IMR-90 (cell line): ENCODE results near the gene APBB1IP. TPM values are rescaled to one million over a fixed set of nuclear protein-coding genes. Genes with fewer than 3 reads are reported as not detected.

Experiments used
- ATAC-seq: fragments of 200-7000 bp; cut with Tn5 transposase; 2 replicates; pipeline ENCODE4 v1.9.1; 2020; ENCODE audit warnings: low read depth, mild to moderate bottlenecking, moderate library complexity
- BruUV-seq: library from RNA; stranded (reverse); fragments of 400-500 nt; replicated peaks from 2 replicates; lab custom pipeline; 2021; lab: Mats Ljungman, UMichigan
- CTCF ChIA-PET: fragments of 300-600 bp; formaldehyde crosslinking; extraction: SDS; loops from one replicate; lab custom pipeline; 2021; ENCODE audit warnings: antibody characterized with exemption; lab: Yijun Ruan, JAX
- POLR2A ChIA-PET: fragments of 300-600 bp; sonication (Branson Sonifier 250); formaldehyde crosslinking; loops from one replicate; lab custom pipeline; 2022; ENCODE audit warnings: antibody characterized with exemption; ENCODE audit not compliant: unreplicated experiment; lab: Charles Lee
- DNase-seq: peaks from one replicate; pipeline ENCODE4 v3.0.0; 2013
- H2AFZ ChIP-seq: replicated peaks from 2 replicates; pipeline ENCODE3; 2013; ENCODE audit warnings: low read length, mild to moderate bottlenecking; ENCODE audit not compliant: poor library complexity
- H2AK5ac ChIP-seq: 2 replicates; pipeline ENCODE4 v1.6.1; 2013; ENCODE audit warnings: low read depth, low read length, inconsistent platforms
- H2AK9ac ChIP-seq: replicated peaks from 2 replicates; pipeline ENCODE3; 2013; ENCODE audit warnings: mild to moderate bottlenecking, low read depth, low read length, moderate library complexity; ENCODE audit not compliant: poor library complexity
- H2BK120ac ChIP-seq: 2 replicates; pipeline ENCODE4 v1.6.1; 2013; ENCODE audit warnings: low read depth, low read length, inconsistent platforms
- H2BK15ac ChIP-seq: 3 replicates; pipeline ENCODE4 v1.6.1; 2013; ENCODE audit warnings: low read depth, low read length, inconsistent platforms
- H2BK20ac ChIP-seq: 2 replicates; pipeline ENCODE4 v1.6.1; 2013; ENCODE audit warnings: low read depth, mild to moderate bottlenecking, inconsistent platforms, low read length, moderate library complexity
- H2BK5ac ChIP-seq: 2 replicates; pipeline ENCODE4 v1.6.1; 2013; ENCODE audit warnings: mild to moderate bottlenecking, low read depth, low read length, inconsistent platforms; ENCODE audit not compliant: poor library complexity, severe bottlenecking
- H3K14ac ChIP-seq: replicated peaks from 2 replicates; pipeline ENCODE4 v1.6.1; 2013; ENCODE audit warnings: low read depth, low read length, inconsistent platforms
- H3K18ac ChIP-seq: 2 replicates; pipeline ENCODE4 v1.6.1; 2013; ENCODE audit warnings: low read depth, low read length, control low read depth
- H3K23ac ChIP-seq: 2 replicates; pipeline ENCODE4 v1.6.1; 2013; ENCODE audit warnings: low read depth, low read length, inconsistent platforms
- H3K27ac ChIP-seq: 2 replicates; pipeline ENCODE4 v1.5.1; 2013; ENCODE audit warnings: mild to moderate bottlenecking, control low read depth, low read length; ENCODE audit not compliant: insufficient read depth
- H3K27me3 ChIP-seq: 2 replicates; pipeline ENCODE4 v1.6.1; 2013; ENCODE audit warnings: low read length; ENCODE audit not compliant: control insufficient read depth, insufficient read depth
- H3K36me3 ChIP-seq: 2 replicates; pipeline ENCODE4 v1.6.1; 2013; ENCODE audit warnings: low read length, mixed read lengths; ENCODE audit not compliant: control insufficient read depth, insufficient read depth
- H3K4ac ChIP-seq: 2 replicates; pipeline ENCODE4 v1.6.1; 2013; ENCODE audit warnings: low read depth, low read length, inconsistent platforms
- H3K4me1 ChIP-seq: 2 replicates; pipeline ENCODE4 v1.6.1; 2013; ENCODE audit warnings: low read length, mixed read lengths; ENCODE audit not compliant: control insufficient read depth, insufficient read depth
- H3K4me2 ChIP-seq: 2 replicates; pipeline ENCODE4 v1.6.1; 2013; ENCODE audit warnings: low read depth, mild to moderate bottlenecking, control low read depth, low read length, moderate library complexity
- H3K4me3 ChIP-seq: 2 replicates; pipeline ENCODE4 v1.5.1; 2013; ENCODE audit warnings: low read depth, mild to moderate bottlenecking, control low read depth, low read length, moderate library complexity; ENCODE audit not compliant: insufficient read depth
- H3K56ac ChIP-seq: 2 replicates; pipeline ENCODE4 v1.6.1; 2013; ENCODE audit warnings: low read length, inconsistent platforms; ENCODE audit not compliant: insufficient read depth; ENCODE audit errors: extremely low read depth
- H3K79me1 ChIP-seq, 2 experiments: 2 replicates each; pipeline ENCODE4 v1.6.1; 2013; ENCODE audit warnings: low read length in 2 of 2, inconsistent platforms in 1 of 2, low read depth in 1 of 2
- H3K9ac ChIP-seq: 2 replicates; pipeline ENCODE4 v1.6.1; 2013; ENCODE audit warnings: low read depth, low read length, control low read depth
- H3K9me1 ChIP-seq: 2 replicates; pipeline ENCODE4 v1.6.1; 2013; ENCODE audit warnings: low read length, inconsistent platforms; ENCODE audit not compliant: insufficient read depth
- H3K9me3 ChIP-seq: 2 replicates; pipeline ENCODE4 v1.6.1; 2013; ENCODE audit warnings: low read length; ENCODE audit not compliant: control insufficient read depth, insufficient read depth
- H4K20me1 ChIP-seq: 2 replicates; pipeline ENCODE4 v1.6.1; 2013; ENCODE audit warnings: low read length, inconsistent platforms; ENCODE audit not compliant: insufficient read depth
- H4K5ac ChIP-seq: 2 replicates; pipeline ENCODE4 v1.6.1; 2013; ENCODE audit warnings: mild to moderate bottlenecking, low read depth, low read length, control low read depth
- H4K8ac ChIP-seq, 2 experiments: 2 replicates each; pipeline ENCODE4 v1.6.1; 2013; ENCODE audit warnings: low read depth in 2 of 2, low read length in 2 of 2, control low read depth in 1 of 2, inconsistent platforms in 1 of 2
- H4K91ac ChIP-seq: 2 replicates; pipeline ENCODE4 v1.6.1; 2013; ENCODE audit warnings: low read depth, low read length, inconsistent platforms; ENCODE audit not compliant: insufficient read depth
- CHD1 ChIP-seq: IDR thresholded peaks from 2 replicates; pipeline ENCODE4 v1.6.1; 2012; ENCODE audit warnings: low read depth, low read length, improper control_type of control experiment
- FOS ChIP-seq: fragments of 150-350 bp; IDR thresholded peaks from 2 replicates; pipeline ENCODE4 v1.6.1; 2016; ENCODE audit warnings: low read depth, low read length
- WGBS, 2 experiments: methylation state at CpG; one replicate each; pipeline versions ENCODE4 v1.1.5 to v1.1.7; 2013; ENCODE audit warnings: missing lambda C conversion rate in 2 of 2; ENCODE audit not compliant: insufficient read length in 1 of 2; ENCODE audit errors: extremely low coverage in 2 of 2; 5-methylcytosine and 5-hydroxymethylcytosine counted together
- dilution Hi-C: fragments of 300-500 bp; cut with HindIII; formaldehyde crosslinking; loops from one replicate; pipeline ENCODE4 v1.14.3; 2018; ENCODE audit warnings: low sequenced_read_pairs; ENCODE audit not compliant: unreplicated experiment
- in situ Hi-C: fragments of 300-500 bp; cut with MboI; formaldehyde crosslinking; loops from 3 replicates; pipeline ENCODE4 v1.14.3; 2019; ENCODE audit warnings: low sequenced_read_pairs, inconsistent platforms, mixed read lengths
- intact Hi-C: fragments of 100-400 bp; cut with micrococcal nuclease; formaldehyde crosslinking; loops from 2 replicates; pipeline ENCODE4 v1.10.0; 2022
- polyA plus RNA-seq, 3 experiments: library from polyadenylated mRNA; depleted of rRNA; stranded (reverse); fragments of >200 nt; gene quantifications; 2 replicates each; pipeline ENCODE4 v1.2.3, GENCODE V29; 2012; ENCODE audit warnings: low replicate concordance in 1 of 3
- total RNA-seq: library from RNA; depleted of rRNA; stranded (reverse); fragments of >200 nt; gene quantifications from 2 replicates; pipeline ENCODE4 v1.2.3, GENCODE V29; 2012

Gene APBB1IP
- total and polyA plus RNA-seq, 2 of the 4 experiments (the other 2 are of a cell fraction), result not detected

- Histone ChIP-seq H3K23ac (no peak overlapping the region), H2AK5ac (no peak overlapping the region), H3K27me3 (no peaks in the 10 kb centered on the region), H3K56ac (no peak overlapping the region), H3K36me3 (no peaks in the 10 kb centered on the region), H3K18ac (no peak overlapping the region), H2BK15ac (no peak overlapping the region), H3K9ac (no peak overlapping the region), H3K14ac (no peak overlapping the region), H4K91ac (no peak overlapping the region), H3K4me1 (no peaks in the 10 kb centered on the region), H2BK20ac (no peak overlapping the region), H2AK9ac (no peak overlapping the region), H3K4me3 (no peak overlapping the region), H4K8ac (no peak overlapping the region), H3K4ac (no peak overlapping the region), H2AFZ (no peak overlapping the region), H3K9me1 (no peaks in the 10 kb centered on the region), H2BK120ac (no peak overlapping the region), H3K4me2 (no peak overlapping the region), H4K5ac (no peak overlapping the region), H3K79me1 (no peaks in the 10 kb centered on the region), H4K20me1 (no peaks in the 10 kb centered on the region), H3K9me3 (peaks cover 8% of the 10 kb centered on the region), H2BK5ac (no peak overlapping the region), H3K27ac (no peak overlapping the region)
- ChIA-PET POLR2A (no interaction called here), CTCF (no interaction called here)
- intact Hi-C loops, result no loop called here
- WGBS, 2 experiments, result 0% methylated on average over 1 of the region's 7 CpGs; no CpG with 5 or more reads in 1 of the 2 experiments
- dilution Hi-C loops, result no loop called here
- TF ChIP-seq FOS (no peak), CHD1 (no peak)
- BruUV-seq, result no TSS peak
- no peak for DNase-seq
- ATAC-seq, result no peak
- in situ Hi-C loops, result no loop called here
These were observed 105.6 kb downstream of the APBB1IP start for GRCh38 chr10:26543567-26544306.
